ENCODE measurements around the gene UROS.

GRCh38 chr10:125836746-125837145 lies 13.7 kb upstream of the UROS start:
- TF ChIP-seq, protein P1, sequence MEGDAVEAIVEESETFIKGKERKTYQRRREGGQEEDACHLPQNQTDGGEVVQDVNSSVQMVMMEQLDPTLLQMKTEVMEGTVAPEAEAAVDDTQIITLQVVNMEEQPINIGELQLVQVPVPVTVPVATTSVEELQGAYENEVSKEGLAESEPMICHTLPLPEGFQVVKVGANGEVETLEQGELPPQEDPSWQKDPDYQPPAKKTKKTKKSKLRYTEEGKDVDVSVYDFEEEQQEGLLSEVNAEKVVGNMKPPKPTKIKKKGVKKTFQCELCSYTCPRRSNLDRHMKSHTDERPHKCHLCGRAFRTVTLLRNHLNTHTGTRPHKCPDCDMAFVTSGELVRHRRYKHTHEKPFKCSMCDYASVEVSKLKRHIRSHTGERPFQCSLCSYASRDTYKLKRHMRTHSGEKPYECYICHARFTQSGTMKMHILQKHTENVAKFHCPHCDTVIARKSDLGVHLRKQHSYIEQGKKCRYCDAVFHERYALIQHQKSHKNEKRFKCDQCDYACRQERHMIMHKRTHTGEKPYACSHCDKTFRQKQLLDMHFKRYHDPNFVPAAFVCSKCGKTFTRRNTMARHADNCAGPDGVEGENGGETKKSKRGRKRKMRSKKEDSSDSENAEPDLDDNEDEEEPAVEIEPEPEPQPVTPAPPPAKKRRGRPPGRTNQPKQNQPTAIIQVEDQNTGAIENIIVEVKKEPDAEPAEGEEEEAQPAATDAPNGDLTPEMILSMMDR (IDR thresholded peaks at IDR 0.05) = no peak
- TF ChIP-seq POLR2A (IDR thresholded peaks at IDR 0.05; ENCODE audit: low read depth) (no peak), POLR2AphosphoS5 (IDR thresholded peaks at IDR 0.05) (no peak), EP300 (IDR thresholded peaks at IDR 0.05) (no peak)
